ENCODE data around the gene PITX2.

Gene PITX2

GRCh38 chr4:110636171-110636679, 13.3 kb upstream of the PITX2 start:
- no peak for DNase-seq (ENCODE audit: low read depth)

GRCh38 chr4:110635163-110635865, 12.4 kb upstream of the PITX2 start:
- no peak for DNase-seq (ENCODE audit: low read depth)

GRCh38 chr4:110634350-110635162, 11.7 kb upstream of the PITX2 start:
- DNase-seq (ENCODE audit: low read depth): no peak

GRCh38 chr4:110633358-110634341, 10.8 kb upstream of the PITX2 start:
- no peak for DNase-seq (ENCODE audit: low read depth)

GRCh38 chr4:110632506-110633357, 9.9 kb upstream of the PITX2 start:
- DNase-seq (ENCODE audit: low read depth): no peak

GRCh38 chr4:110631584-110632505, 9.0 kb upstream of the PITX2 start:
- no peak for DNase-seq (ENCODE audit: low read depth)

GRCh38 chr4:110630688-110631402, 8.0 kb upstream of the PITX2 start:
- DNase-seq (ENCODE audit: low read depth): no peak

GRCh38 chr4:110629780-110630687, 7.2 kb upstream of the PITX2 start:
- no peak for DNase-seq (ENCODE audit: low read depth)

- no peak for DNase-seq (ENCODE audit: low read depth)
Measured at GRCh38 chr4:110629214-110629754, 6.4 kb upstream of the PITX2 start.

- no peak for DNase-seq (ENCODE audit: low read depth)
Measured at GRCh38 chr4:110628663-110629213, 5.9 kb upstream of the PITX2 start.

GRCh38 chr4:110627977-110628662, 5.2 kb upstream of the PITX2 start:
- no peak for DNase-seq (ENCODE audit: low read depth)

GRCh38 chr4:110626532-110627153, 3.8 kb upstream of the PITX2 start:
- DNase-seq (ENCODE audit: low read depth): no peak

- DNase-seq (ENCODE audit: low read depth): no peak
Measured at GRCh38 chr4:110625576-110626257, 2.8 kb upstream of the PITX2 start.

GRCh38 chr4:110624904-110625494, 2.1 kb upstream of the PITX2 start:
- DNase-seq (ENCODE audit: low read depth): no peak

- no peak for DNase-seq (ENCODE audit: low read depth)
Measured at GRCh38 chr4:110624398-110624780, 1.5 kb upstream of the PITX2 start.

Data from stimulated activated CD4-positive, alpha-beta T cell treated with anti-CD3 and anti-CD28 coated beads, Interleukin-2, amount 100 ng/mL, for 4 hours (primary cell).